ENCODE measurements around the gene GPRC5D.

GPRC5D gene

GRCh38 chr12:12977231-12977630 lies 25.3 kb upstream of the GPRC5D start:
- peaks cover 9% of the 10 kb centered on the region for H3K9me3 ChIP-seq (ENCODE audit: insufficient read depth, low read depth, low read length)
- H3K36me3 ChIP-seq (ENCODE audit: insufficient read depth, low read depth, low read length): peaks cover 77% of the 10 kb centered on the region
- no peaks in the 10 kb centered on the region for H3K4me1 ChIP-seq (ENCODE audit: insufficient read depth, low read length)
- no peak overlapping the region for H3K9ac ChIP-seq (ENCODE audit: low read depth, low read length)
- H3K27me3 ChIP-seq (ENCODE audit: insufficient read depth, low read length): no peaks in the 10 kb centered on the region
- H3K27ac ChIP-seq (ENCODE audit: low read length): no peak overlapping the region
- no peak overlapping the region for H3K4me3 ChIP-seq (ENCODE audit: low read length)

DNA sequence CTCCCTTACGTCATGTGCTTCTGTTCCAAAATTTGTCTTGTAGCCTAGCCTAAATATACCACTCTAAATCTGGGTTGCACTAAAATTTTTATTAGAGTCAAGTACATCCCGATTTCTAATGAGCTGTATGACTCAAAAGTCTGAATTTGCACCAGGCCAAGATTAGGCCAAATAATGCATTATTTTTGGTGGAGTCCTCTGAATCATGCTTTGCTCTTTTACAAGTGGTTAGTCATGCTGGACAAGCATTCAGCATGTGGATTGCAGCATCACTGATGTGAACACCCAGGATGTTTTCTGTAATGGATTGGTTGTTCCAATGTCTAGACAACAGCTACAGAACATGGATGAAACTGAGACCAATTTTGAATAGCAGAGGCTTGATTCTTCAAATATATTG lies 24.4 kb upstream of the GPRC5D start:
- no peak overlapping the region for H3K9ac ChIP-seq (ENCODE audit: low read depth, low read length)
- no peak overlapping the region for H3K4me3 ChIP-seq (ENCODE audit: low read length)
- peaks cover 9% of the 10 kb centered on the region for H3K9me3 ChIP-seq (ENCODE audit: insufficient read depth, low read depth, low read length)
- H3K27me3 ChIP-seq (ENCODE audit: insufficient read depth, low read length): no peaks in the 10 kb centered on the region
- H3K36me3 ChIP-seq (ENCODE audit: insufficient read depth, low read depth, low read length): peaks cover 77% of the 10 kb centered on the region
- no peaks in the 10 kb centered on the region for H3K4me1 ChIP-seq (ENCODE audit: insufficient read depth, low read length)
- no peak overlapping the region for H3K27ac ChIP-seq (ENCODE audit: low read length)

DNA sequence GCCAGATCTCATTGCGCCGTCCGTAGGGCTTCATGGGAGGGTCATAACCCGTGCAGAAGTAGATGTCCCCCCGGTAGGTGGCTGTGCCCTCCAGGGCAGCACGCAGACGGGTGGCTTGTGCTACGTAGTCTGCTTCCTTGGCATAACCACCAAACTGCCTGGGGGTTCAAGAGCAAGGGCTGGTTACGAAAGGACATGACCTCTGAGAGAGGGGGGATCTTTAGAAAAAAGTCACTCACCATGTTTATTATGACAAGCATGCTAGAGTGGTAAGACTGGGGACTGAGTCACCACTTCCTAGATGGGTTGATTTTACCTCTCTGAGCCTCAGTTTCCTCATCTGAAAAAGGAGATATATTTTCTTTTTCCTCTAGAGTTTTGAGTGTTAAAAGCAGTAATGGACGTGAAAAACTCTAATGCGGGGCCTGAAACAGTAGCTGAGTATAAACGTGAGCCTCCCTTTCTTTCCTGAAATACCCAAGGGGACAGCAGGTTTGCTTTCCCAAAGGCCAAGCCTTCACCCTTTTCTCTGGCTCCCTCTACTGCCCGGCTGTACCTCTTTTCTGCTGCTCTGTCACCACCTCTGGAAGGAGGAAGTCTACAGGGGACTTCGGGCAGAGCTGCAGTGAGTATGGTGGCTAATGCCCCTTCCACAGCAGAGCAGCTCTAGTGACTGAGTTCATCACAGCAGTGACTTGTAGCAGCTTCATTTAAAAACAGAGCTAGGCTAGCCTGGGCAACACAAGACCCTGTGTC lies 23.5 kb upstream of the GPRC5D start:
- no peaks in the 10 kb centered on the region for H3K4me1 ChIP-seq (ENCODE audit: insufficient read depth, low read length)
- no peak overlapping the region for H3K9ac ChIP-seq (ENCODE audit: low read depth, low read length)
- peaks cover 9% of the 10 kb centered on the region for H3K9me3 ChIP-seq (ENCODE audit: insufficient read depth, low read depth, low read length)
- no peaks in the 10 kb centered on the region for H3K27me3 ChIP-seq (ENCODE audit: insufficient read depth, low read length)
- H3K4me3 ChIP-seq (ENCODE audit: low read length): no peak overlapping the region
- H3K27ac ChIP-seq (ENCODE audit: low read length): no peak overlapping the region
- H3K36me3 ChIP-seq (ENCODE audit: insufficient read depth, low read depth, low read length): peaks cover 69% of the 10 kb centered on the region

- Histone ChIP-seq H3K9ac (ENCODE audit: low read depth, low read length) (no peak overlapping the region), H3K36me3 (ENCODE audit: insufficient read depth, low read depth, low read length) (peaks cover 57% of the 10 kb centered on the region), H3K4me3 (ENCODE audit: low read length) (no peak overlapping the region), H3K27me3 (ENCODE audit: insufficient read depth, low read length) (no peaks in the 10 kb centered on the region), H3K4me1 (ENCODE audit: insufficient read depth, low read length) (no peaks in the 10 kb centered on the region), H3K9me3 (ENCODE audit: insufficient read depth, low read depth, low read length) (peaks cover 9% of the 10 kb centered on the region), H3K27ac (ENCODE audit: low read length) (no peak overlapping the region)
Measured at GRCh38 chr12:12974211-12974610, 22.2 kb upstream of the GPRC5D start.

GRCh38 chr12:12973019-12973418 lies 21.0 kb upstream of the GPRC5D start:
- Histone ChIP-seq H3K36me3 (ENCODE audit: insufficient read depth, low read depth, low read length) (peaks cover 49% of the 10 kb centered on the region), H3K27ac (ENCODE audit: low read length) (no peak overlapping the region), H3K4me3 (ENCODE audit: low read length) (no peak overlapping the region), H3K27me3 (ENCODE audit: insufficient read depth, low read length) (no peaks in the 10 kb centered on the region), H3K9ac (ENCODE audit: low read depth, low read length) (no peak overlapping the region), H3K4me1 (ENCODE audit: insufficient read depth, low read length) (no peaks in the 10 kb centered on the region), H3K9me3 (ENCODE audit: insufficient read depth, low read depth, low read length) (peaks cover 9% of the 10 kb centered on the region)

DNA sequence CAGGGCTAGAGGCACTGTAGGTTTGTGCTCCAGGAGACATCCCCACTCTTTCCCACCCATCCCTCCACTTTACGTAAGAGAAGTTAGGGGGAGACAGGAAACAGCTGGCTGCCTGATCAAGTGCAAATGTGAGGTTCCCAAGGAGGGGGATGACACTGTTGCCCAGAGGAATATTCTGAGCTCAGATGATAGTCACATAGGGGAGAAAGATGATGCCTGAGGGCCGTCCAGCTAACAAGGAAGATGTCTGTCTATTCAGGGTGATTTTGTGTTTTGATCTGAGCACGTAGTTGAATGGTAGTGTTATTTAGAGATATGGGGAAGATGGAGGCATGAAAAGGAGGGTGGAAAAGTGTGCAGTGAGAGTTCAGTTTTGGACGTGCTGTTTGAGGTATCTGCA lies 13.9 kb upstream of the GPRC5D start:
- Histone ChIP-seq H3K9ac (ENCODE audit: low read depth, low read length) (no peak overlapping the region), H3K9me3 (ENCODE audit: insufficient read depth, low read depth, low read length) (no peaks in the 10 kb centered on the region), H3K27ac (ENCODE audit: low read length) (no peak overlapping the region), H3K36me3 (ENCODE audit: insufficient read depth, low read depth, low read length) (no peaks in the 10 kb centered on the region; the same call in 1 of the 2 replicates), H3K4me3 (ENCODE audit: low read length) (no peak overlapping the region), H3K27me3 (ENCODE audit: insufficient read depth, low read length) (no peaks in the 10 kb centered on the region), H3K4me1 (ENCODE audit: insufficient read depth, low read length) (no peaks in the 10 kb centered on the region)

GRCh38 chr12:12964255-12964654 lies 12.3 kb upstream of the GPRC5D start:
- no peak overlapping the region for H3K9ac ChIP-seq (ENCODE audit: low read depth, low read length)
- H3K36me3 ChIP-seq (ENCODE audit: insufficient read depth, low read depth, low read length): no peaks in the 10 kb centered on the region; the same call in 1 of the 2 replicates
- no peaks in the 10 kb centered on the region for H3K27me3 ChIP-seq (ENCODE audit: insufficient read depth, low read length)
- H3K27ac ChIP-seq (ENCODE audit: low read length): no peak overlapping the region
- H3K4me1 ChIP-seq (ENCODE audit: insufficient read depth, low read length): no peaks in the 10 kb centered on the region
- H3K4me3 ChIP-seq (ENCODE audit: low read length): no peak overlapping the region
- H3K9me3 ChIP-seq (ENCODE audit: insufficient read depth, low read depth, low read length): no peaks in the 10 kb centered on the region

GRCh38 chr12:12960639-12961209 lies 8.8 kb upstream of the GPRC5D start:
- H3K4me1 ChIP-seq (ENCODE audit: insufficient read depth, low read length): no peaks in the 10 kb centered on the region
- no peak overlapping the region for H3K9ac ChIP-seq (ENCODE audit: low read depth, low read length)
- no peaks in the 10 kb centered on the region for H3K36me3 ChIP-seq (ENCODE audit: insufficient read depth, low read depth, low read length)
- no peak overlapping the region for H3K27ac ChIP-seq (ENCODE audit: low read length)
- no peaks in the 10 kb centered on the region for H3K27me3 ChIP-seq (ENCODE audit: insufficient read depth, low read length)
- no peak overlapping the region for H3K4me3 ChIP-seq (ENCODE audit: low read length)
- H3K9me3 ChIP-seq (ENCODE audit: insufficient read depth, low read depth, low read length): no peaks in the 10 kb centered on the region

GRCh38 chr12:12958886-12959285 lies 6.9 kb upstream of the GPRC5D start:
- no peaks in the 10 kb centered on the region for H3K36me3 ChIP-seq (ENCODE audit: insufficient read depth, low read depth, low read length)
- H3K9me3 ChIP-seq (ENCODE audit: insufficient read depth, low read depth, low read length): no peaks in the 10 kb centered on the region
- no peak overlapping the region for H3K9ac ChIP-seq (ENCODE audit: low read depth, low read length)
- H3K27ac ChIP-seq (ENCODE audit: low read length): no peak overlapping the region
- H3K27me3 ChIP-seq (ENCODE audit: insufficient read depth, low read length): no peaks in the 10 kb centered on the region
- no peaks in the 10 kb centered on the region for H3K4me1 ChIP-seq (ENCODE audit: insufficient read depth, low read length)
- H3K4me3 ChIP-seq (ENCODE audit: low read length): no peak overlapping the region

DNA sequence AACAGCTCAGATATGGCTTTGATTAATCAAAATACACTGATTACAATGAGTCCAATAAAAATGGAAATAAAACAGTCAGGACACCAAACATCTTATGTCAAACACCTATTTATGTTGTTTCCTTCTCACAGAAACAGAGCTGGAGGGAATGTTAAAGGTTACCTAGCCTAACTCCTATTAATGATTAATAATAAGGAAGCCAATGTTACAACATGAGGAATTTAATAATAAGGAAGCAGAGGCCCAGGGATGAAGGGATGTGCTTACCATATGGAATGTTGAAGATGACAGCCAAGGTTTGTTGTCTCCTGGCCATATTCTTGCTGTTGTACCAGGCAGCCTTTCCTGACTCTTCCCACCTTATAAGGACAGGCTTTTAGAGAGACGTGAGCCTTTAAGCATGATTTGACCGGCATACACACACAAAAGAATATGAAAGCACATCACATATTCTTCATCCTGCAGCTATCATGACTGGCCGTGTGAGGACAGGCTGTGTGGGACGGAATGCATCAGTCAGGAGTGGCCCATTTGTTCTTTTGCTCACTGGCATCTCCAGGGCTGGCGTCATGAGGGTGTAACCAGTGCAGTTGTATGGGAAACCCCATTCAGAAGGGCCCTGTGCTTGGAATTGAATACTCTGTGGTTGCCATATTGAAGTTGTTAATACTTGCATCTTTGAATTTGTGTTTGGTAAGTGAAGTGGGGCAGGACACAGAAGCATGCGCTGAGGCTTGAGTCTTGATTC lies 3.1 kb upstream of the GPRC5D start:
- no peaks in the 10 kb centered on the region for H3K9me3 ChIP-seq (ENCODE audit: insufficient read depth, low read depth, low read length)
- H3K36me3 ChIP-seq (ENCODE audit: insufficient read depth, low read depth, low read length): no peaks in the 10 kb centered on the region
- no peak overlapping the region for H3K9ac ChIP-seq (ENCODE audit: low read depth, low read length)
- no peaks in the 10 kb centered on the region for H3K27me3 ChIP-seq (ENCODE audit: insufficient read depth, low read length)
- H3K4me1 ChIP-seq (ENCODE audit: insufficient read depth, low read length): no peaks in the 10 kb centered on the region
- H3K27ac ChIP-seq (ENCODE audit: low read length): no peak overlapping the region
- H3K4me3 ChIP-seq (ENCODE audit: low read length): no peak overlapping the region

- Histone ChIP-seq H3K27me3 (ENCODE audit: insufficient read depth, low read length) (no peaks in the 10 kb centered on the region), H3K27ac (ENCODE audit: low read length) (no peak overlapping the region), H3K4me3 (ENCODE audit: low read length) (no peak overlapping the region), H3K36me3 (ENCODE audit: insufficient read depth, low read depth, low read length) (no peaks in the 10 kb centered on the region), H3K9ac (ENCODE audit: low read depth, low read length) (no peak overlapping the region), H3K4me1 (ENCODE audit: insufficient read depth, low read length) (no peaks in the 10 kb centered on the region), H3K9me3 (ENCODE audit: insufficient read depth, low read depth, low read length) (no peaks in the 10 kb centered on the region)
Measured at GRCh38 chr12:12954356-12954755, 2.4 kb upstream of the GPRC5D start.

GRCh38 chr12:12951504-12951903 lies 466 bp downstream of the GPRC5D start:
- H3K36me3 ChIP-seq (ENCODE audit: insufficient read depth, low read depth, low read length): no peaks in the 10 kb centered on the region
- no peaks in the 10 kb centered on the region for H3K9me3 ChIP-seq (ENCODE audit: insufficient read depth, low read depth, low read length)
- H3K4me3 ChIP-seq (ENCODE audit: low read length): no peak overlapping the region
- H3K9ac ChIP-seq (ENCODE audit: low read depth, low read length): no peak overlapping the region
- no peaks in the 10 kb centered on the region for H3K4me1 ChIP-seq (ENCODE audit: insufficient read depth, low read length)
- H3K27me3 ChIP-seq (ENCODE audit: insufficient read depth, low read length): no peaks in the 10 kb centered on the region
- H3K27ac ChIP-seq (ENCODE audit: low read length): no peak overlapping the region
